Ascending aorta (tissue), 2 donors: ENCODE results near the gene TMEM200C. TPM values are rescaled to one million over a fixed set of nuclear protein-coding genes. Genes with fewer than 3 reads are reported as not detected.

Source experiments
- DNase-seq, 2 donors: peaks; one replicate each; pipeline ENCODE4 v3.0.0-alpha.2; 2019; ENCODE audit warnings: low spot score in 2 of 2
- H3K27ac ChIP-seq, 2 donors: fragments of 200-600 bp; sonication (generic); one replicate each; pipeline ENCODE4 v1.5.1; 2016 to 2017; ENCODE audit warnings: mild to moderate bottlenecking in 1 of 2
- H3K27me3 ChIP-seq: fragments of 200-600 bp; sonication (generic); one replicate; pipeline ENCODE4 v1.5.1; 2017
- H3K36me3 ChIP-seq, 2 donors: fragments of 200-600 bp; sonication (generic); one replicate each; pipeline ENCODE4 v1.5.1; 2016
- H3K4me1 ChIP-seq, 2 donors: fragments of 200-600 bp; sonication (generic); one replicate each; pipeline ENCODE4 v1.5.1; 2016 to 2017; ENCODE audit warnings: mild to moderate bottlenecking in 1 of 2
- H3K4me3 ChIP-seq, 2 donors: fragments of 200-600 bp; sonication (generic); one replicate each; pipeline ENCODE4 v1.5.1; 2016 to 2017; ENCODE audit warnings: mild to moderate bottlenecking in 1 of 2
- H3K9me3 ChIP-seq, 2 donors: fragments of 200-600 bp; sonication (generic); one replicate each; pipeline ENCODE4 v1.5.1; 2016
- CTCF ChIP-seq, 3 experiments: fragments of 200-600 bp in 2 of 3; fragments of 450-650 bp in 1 of 3; sonication (generic) in 2 of 3; IDR thresholded peaks; one replicate each; pipeline ENCODE4 v1.5.1; 2016 to 2019; ENCODE audit warnings: antibody characterized with exemption in 3 of 3, mild to moderate bottlenecking in 1 of 3, moderate library complexity in 1 of 3
- intact Hi-C: fragments of 100-400 bp; cut with DNase I; formaldehyde crosslinking; loops from one replicate; pipeline ENCODE4 v1.15.1; 2023
- total RNA-seq: library from RNA; depleted of rRNA; stranded (reverse); fragments of >200 nt; gene quantifications from one replicate; pipeline ENCODE4 v1.1.0, GENCODE V29; 2016

TMEM200C gene
- total RNA-seq, 1 donor from 2014 or later: under 0.01 TPM

- no peaks in the 10 kb centered on the region for H3K4me1 ChIP-seq
- H3K4me3 ChIP-seq: no peak overlapping the region
- TF ChIP-seq CTCF (IDR thresholded peaks at IDR 0.05): no peak
- H3K36me3 ChIP-seq: no peaks in the 10 kb centered on the region
- H3K27me3 ChIP-seq: no peaks in the 10 kb centered on the region
- intact Hi-C loops: no loop called here
- H3K27ac ChIP-seq: no peak overlapping the region
- no peaks in the 10 kb centered on the region for H3K9me3 ChIP-seq
- DNase-seq: no peak
Observed at GRCh38 chr18:5939801-5940667, 44.7 kb upstream of the TMEM200C start.

- Histone ChIP-seq H3K36me3 (no peaks in the 10 kb centered on the region), H3K4me1 (no peaks in the 10 kb centered on the region), H3K9me3 (no peaks in the 10 kb centered on the region), H3K27ac (no peak overlapping the region), H3K4me3 (no peak overlapping the region), H3K27me3 (no peaks in the 10 kb centered on the region)
- no peak for TF ChIP-seq CTCF (IDR thresholded peaks at IDR 0.05)
- no peak for DNase-seq
- intact Hi-C loops: no loop called here
Observed at GRCh38 chr18:5937795-5938194, 42.5 kb upstream of the TMEM200C start.

GRCh38 chr18:5937121-5937520 lies 41.8 kb upstream of the TMEM200C start:
- intact Hi-C loops: no loop called here
- Histone ChIP-seq H3K9me3 (no peaks in the 10 kb centered on the region), H3K4me3 (no peak overlapping the region), H3K4me1 (no peaks in the 10 kb centered on the region), H3K27ac (no peak overlapping the region), H3K36me3 (no peaks in the 10 kb centered on the region), H3K27me3 (no peaks in the 10 kb centered on the region)
- no peak for DNase-seq
- no peak for TF ChIP-seq CTCF (IDR thresholded peaks at IDR 0.05)

GRCh38 chr18:5930789-5931188 lies 35.5 kb upstream of the TMEM200C start:
- Histone ChIP-seq H3K9me3 (no peaks in the 10 kb centered on the region), H3K4me1 (no peaks in the 10 kb centered on the region), H3K36me3 (no peaks in the 10 kb centered on the region), H3K4me3 (no peak overlapping the region), H3K27me3 (no peaks in the 10 kb centered on the region), H3K27ac (no peak overlapping the region)
- intact Hi-C loops: no loop called here
- no peak for TF ChIP-seq CTCF (IDR thresholded peaks at IDR 0.05)
- no peak for DNase-seq

GRCh38 chr18:5918205-5918858 lies 23.0 kb upstream of the TMEM200C start:
- Histone ChIP-seq H3K4me1 (no peaks in the 10 kb centered on the region), H3K27ac (no peak overlapping the region), H3K27me3 (no peaks in the 10 kb centered on the region), H3K4me3 (no peak overlapping the region), H3K36me3 (no peaks in the 10 kb centered on the region), H3K9me3 (no peaks in the 10 kb centered on the region)
- DNase-seq: no peak
- intact Hi-C loops: no loop called here
- no peak for TF ChIP-seq CTCF (IDR thresholded peaks at IDR 0.05)
